Suppressor macrophage treated with lipopolysaccharide for 4 hours (primary cell): ENCODE data around the gene GJB3.
"Not testable (repeated sequence)": the region's sequence is repeated elsewhere in the genome, so short reads cannot be mapped to it uniquely, and the experiment has no call there.

Experiments used
- DNase-seq: peaks from one replicate; pipeline ENCODE4 v3.0.0-alpha.2; 2020

The GJB3 gene

DNA sequence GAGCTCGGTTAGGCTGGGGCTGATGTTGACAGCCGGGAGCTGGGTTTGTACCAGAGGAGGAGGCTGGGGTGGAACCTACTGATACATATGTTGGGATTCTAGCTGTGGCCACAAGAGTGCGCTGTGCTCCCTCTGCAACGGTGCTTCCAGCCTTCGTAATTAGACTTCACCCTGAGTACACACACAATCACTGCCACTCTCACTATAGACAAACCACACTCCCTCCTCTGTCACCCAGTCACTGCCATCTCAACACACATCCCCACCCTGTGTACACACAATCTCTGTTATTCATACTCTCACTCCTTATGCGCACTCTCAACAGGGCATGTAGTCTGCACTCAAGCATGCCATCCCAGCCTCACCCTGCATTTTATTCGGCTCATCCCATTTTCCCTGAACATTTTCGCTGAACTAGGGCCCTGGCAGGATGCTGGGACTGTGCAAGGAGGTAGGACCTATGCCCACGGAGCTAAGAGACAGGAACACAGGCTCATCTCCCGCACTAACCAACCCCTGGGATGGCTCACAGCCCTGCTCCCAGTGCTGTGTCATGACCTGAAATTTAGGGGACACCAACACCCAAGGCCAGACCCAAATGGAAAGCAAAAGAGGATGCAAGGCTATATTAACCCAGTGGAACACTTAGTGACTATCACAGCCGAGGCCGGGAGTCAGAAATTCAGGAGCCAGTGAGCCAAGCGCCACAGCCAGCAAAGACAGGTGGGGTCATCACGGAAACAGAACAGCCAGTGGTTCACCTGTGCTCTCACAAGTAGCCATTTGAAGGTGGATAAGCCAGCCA lies 5.7 kb downstream of the GJB3 start:
- DNase-seq = peak; percentile 78

DNA sequence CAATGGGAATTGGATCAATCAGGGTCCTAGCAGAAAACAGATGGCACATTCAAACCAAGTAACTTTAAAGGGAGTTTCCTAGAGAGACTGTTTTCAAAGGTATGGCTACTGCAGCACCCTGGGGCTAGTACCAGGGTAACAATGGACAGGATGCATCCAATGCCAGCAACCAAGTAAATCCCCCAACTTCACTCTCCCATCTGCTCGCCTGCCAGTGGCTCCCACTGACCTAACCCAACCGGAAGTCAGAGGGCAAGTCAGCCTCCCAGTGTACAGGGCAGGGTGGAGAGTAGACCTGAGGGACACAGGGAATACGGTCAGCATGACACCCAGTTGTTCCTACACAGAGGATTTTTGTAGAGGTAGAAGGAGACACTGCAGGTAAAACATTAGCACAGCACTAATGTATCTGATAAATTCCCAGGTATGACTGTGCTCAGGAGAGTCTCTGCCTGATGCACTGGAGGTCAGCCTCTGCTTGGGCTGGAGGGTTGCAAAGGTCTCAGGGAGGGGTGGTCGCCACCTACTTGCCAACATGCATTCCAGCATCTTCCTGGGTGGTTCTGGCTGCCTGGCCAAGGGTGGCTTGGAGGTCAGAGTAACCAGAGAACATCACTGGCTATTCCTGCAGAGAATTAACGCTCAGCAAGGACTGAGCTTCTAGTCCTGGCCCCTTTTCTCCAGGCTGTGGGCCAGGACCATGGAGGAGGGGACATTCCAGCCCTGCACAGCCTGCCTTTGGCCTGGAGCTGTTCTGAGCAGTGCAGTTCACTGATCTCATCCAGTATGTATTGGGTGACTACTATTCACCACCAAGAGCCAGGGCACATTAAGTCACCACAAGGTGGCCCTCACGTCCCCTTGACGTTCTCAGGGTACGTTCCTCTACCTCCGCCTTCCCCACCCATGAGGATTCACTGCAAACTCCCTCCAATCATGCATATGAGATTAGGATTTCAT lies 6.7 kb downstream of the GJB3 start:
- no peak for DNase-seq

DNA sequence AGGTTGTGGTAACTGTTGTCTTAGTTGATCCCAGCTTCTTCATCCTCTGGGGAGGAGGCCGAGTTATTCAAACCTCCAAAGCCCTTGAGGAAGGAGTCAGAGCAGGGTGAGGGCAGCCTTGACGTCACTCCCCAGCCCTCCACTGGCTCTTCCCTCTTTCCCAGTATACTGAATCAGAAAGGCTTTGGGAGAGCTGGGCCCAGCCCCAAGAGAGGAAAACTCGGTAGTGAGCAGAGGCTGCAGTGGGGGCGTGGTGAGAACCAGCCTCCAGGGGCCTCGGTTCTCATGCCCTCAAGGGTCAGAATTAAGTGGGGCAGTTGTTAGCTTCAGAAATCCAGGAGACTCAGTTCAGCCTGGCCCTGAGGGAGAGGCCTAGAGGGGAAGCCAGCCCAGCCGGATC lies 10.0 kb downstream of the GJB3 start:
- DNase-seq = no peak

- DNase-seq = no peak
Observed at GRCh38 chr1:34792424-34792823, 11.4 kb downstream of the GJB3 start.

DNA sequence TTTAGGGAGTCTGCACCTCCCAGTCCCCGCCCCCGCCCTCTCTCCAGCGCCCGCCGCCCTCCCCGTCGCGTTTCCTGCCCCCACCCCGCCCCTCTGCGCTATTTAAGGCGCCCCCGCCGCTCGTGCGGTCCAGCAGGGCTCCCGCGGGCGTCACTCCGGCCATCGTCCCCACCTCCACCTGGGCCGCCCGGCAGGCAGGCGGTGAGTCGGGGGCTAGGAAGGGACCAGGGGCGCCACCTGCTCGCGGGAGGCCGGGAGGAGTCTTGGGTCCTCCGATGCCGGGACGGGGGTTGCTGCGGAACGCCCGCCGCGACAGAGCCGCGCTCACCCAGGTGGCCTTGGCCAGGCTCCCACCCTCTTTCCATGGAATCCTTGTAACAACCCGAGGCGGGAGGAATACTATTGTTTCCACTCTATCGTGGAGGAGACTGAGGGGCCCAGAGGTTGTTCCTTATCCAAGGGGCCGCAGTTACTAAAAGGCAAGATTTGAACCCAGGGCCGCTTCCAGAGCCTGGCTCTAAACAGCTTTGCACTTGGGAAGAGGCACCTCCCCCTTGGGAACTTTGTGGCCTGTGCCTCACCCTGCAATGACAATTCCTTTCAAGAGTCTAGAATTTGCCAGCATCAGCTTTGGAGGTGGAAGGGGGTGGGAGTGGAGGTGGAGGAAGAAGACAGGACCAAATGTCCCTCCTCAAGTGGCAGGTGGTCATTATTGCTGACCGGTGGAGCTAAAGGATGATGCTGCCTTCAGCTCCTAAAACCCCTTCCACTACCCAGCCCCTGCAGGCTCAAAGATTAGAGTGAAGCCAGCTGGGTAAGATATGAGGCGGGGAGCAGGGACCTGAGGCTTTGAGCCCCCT lies 12.1 kb downstream of the GJB3 start, which contains the start of gene GJA4:
GJA4 (plus strand) TSS at position 132 of the 860 bp plus-strand sequence. CDS start 1,215 bp downstream, outside the sequence.
- no peak for DNase-seq

- DNase-seq = no peak
Observed at GRCh38 chr1:34794001-34794789, 13.2 kb downstream of the GJB3 start.

DNA sequence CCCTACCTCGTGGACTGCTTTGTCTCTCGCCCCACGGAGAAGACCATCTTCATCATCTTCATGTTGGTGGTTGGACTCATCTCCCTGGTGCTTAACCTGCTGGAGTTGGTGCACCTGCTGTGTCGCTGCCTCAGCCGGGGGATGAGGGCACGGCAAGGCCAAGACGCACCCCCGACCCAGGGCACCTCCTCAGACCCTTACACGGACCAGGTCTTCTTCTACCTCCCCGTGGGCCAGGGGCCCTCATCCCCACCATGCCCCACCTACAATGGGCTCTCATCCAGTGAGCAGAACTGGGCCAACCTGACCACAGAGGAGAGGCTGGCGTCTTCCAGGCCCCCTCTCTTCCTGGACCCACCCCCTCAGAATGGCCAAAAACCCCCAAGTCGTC lies 13.8 kb downstream of the GJB3 start:
- no peak for DNase-seq

- no peak for DNase-seq
Observed at GRCh38 chr1:34795916-34796315, 14.9 kb downstream of the GJB3 start.

DNA sequence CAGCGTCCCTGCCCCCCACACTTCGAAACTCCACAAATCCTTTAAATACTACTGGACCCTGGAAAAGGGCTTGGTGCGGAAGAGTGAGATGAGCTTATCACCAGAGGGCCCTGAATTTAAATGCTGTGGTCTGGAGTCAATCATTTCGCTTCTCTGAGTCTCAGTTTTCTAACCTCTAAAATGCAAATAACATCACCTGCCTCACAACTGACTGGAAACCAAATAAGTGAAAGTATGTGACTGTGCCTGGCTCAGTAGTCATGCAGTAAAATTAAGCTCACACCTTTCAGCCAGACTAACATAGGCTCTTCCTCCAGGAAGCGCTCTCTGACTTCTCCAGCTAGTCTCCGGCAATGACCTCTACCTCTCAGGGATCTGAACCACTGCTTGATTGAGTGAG lies 16.0 kb downstream of the GJB3 start:
- DNase-seq = no peak

- DNase-seq = peak; percentile 65
Observed at GRCh38 chr1:34800214-34800613, 19.2 kb downstream of the GJB3 start.

DNA sequence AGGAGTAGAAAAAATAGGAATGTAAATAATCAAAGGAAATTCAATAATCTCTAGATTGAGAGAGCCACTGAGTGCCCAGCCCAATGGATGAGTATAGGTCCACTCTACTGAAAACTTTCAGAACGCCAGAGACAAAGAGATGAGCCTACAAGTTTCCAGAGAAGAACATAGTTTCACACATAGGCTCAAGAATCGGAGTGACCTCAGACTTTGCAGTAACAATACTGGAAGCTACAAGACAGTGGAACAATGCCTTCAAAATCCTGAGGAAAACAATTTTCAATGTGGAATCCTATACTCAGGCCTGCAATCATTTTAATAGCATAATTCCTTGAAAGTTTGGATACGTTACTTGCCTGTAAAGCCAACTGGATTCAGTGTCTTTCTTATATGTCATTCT lies 22.8 kb downstream of the GJB3 start:
- DNase-seq = no peak

DNA sequence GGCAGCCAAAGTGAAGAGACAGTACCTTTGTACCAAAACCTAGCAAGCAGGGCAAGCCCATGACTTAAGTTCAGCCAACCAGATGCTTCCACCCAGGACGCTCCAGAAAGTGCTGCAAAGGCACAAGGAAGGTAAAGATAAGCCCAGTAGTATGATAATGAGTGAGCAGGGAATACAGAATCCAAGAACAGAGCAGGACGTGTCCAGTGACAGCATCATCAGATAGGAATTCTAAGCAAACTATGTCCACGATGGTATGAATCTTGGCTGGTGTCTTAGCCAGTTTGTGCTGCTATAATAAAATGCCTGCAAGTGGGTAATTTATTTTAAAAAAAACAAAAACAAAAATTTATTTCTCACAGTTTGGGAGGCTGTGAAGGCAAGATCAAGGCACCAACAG lies 25.4 kb downstream of the GJB3 start:
- no peak for DNase-seq

- no peak for DNase-seq
Observed at GRCh38 chr1:34808051-34808810, 27.2 kb downstream of the GJB3 start.

- DNase-seq = not testable (repeated sequence)
Observed at GRCh38 chr1:34810781-34811180, 29.8 kb downstream of the GJB3 start.

GRCh38 chr1:34816332-34816731 lies 35.3 kb downstream of the GJB3 start:
- DNase-seq = no peak

DNA sequence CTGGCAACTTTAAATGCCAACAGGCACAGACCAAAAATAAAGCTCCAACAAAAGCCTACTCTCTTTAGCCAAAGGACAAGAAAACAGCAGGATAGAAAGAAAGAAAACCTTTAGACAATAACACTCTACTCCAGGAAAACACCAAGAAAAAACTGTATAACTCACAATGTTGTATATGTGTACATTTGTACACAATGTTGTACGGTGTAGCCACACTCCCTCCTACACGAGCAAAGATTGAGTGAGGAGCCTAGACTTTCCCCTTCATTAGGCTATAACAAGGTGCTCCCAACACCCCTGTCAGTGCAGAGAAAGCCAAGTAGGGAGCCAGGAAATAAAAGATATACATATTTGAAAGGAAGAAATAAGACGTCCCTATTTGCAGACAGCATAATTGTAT lies 35.8 kb downstream of the GJB3 start:
- no peak for DNase-seq

DNA sequence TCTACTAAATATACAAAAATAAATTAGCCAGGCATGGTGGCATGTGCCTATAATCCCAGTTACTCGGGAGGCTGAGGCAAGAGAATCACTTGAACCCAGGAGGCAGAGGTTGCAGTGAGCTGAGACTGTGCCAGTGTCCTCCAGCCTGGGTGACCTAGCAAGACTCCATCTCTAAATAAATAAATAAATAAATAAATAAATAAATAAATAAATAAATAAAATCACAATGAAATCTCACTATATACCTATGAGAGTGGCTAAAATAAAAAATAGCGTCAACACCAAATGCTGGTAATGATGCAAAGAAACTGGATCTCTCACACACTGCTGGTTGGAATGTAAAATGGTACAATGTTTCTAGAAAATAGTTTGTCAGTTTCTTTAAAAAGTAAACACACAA lies 37.8 kb downstream of the GJB3 start:
- DNase-seq = not testable (repeated sequence)

- DNase-seq = no peak
Observed at GRCh38 chr1:34822202-34822601, 41.2 kb downstream of the GJB3 start.

DNA sequence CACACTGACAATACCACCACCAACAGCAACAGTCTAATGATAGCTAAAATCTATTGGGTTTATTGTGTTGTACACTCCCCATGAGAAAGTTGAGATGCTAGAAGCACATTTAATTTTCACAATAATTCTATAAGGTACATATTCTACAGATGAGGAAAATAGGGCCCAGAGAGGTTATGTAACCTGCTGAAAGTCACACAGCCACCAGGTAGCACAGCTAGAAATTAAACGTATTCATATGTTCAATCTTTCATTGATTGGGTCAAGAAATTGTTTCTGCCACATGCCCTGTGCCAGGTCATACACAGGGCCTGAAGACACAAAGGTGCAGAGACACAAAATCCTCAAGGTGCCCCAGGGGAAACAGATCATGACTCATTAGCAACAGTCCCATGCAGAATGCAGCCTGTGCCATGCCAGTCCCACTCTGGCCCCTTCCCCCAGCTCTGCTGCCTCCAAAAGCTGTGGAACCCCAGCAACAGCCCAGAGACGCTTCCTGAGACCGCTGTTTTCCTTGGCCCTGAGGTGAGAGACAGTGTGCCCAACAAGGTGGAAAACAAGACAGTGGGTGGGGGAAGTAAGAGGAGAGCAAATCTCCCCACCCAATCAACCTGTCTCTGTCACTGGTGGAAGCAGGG lies 43.9 kb downstream of the GJB3 start:
- DNase-seq = no peak

- DNase-seq = no peak
Observed at GRCh38 chr1:34825455-34826091, 44.6 kb downstream of the GJB3 start.
